Astrocyte (in vitro differentiated cells and primary cell): ENCODE measurements around the gene FBXL16. TPM values are rescaled to one million over a fixed set of nuclear protein-coding genes. Genes with fewer than 3 reads are reported as not detected.

ENCODE experiments used
- DNase-seq: peaks from one replicate; pipeline ENCODE4 v3.0.0-alpha.2; 2010; ENCODE audit warnings: low read depth
- FAIRE-seq: peaks from 2 replicates; lab custom pipeline; 2011; peaks lifted over from hg19 to GRCh38; lab: Jason Lieb, UNC
- H2AFZ ChIP-seq: 2 replicates; pipeline ENCODE4 v1.6.0; 2012; ENCODE audit warnings: low read depth, low read length, inconsistent platforms
- H3K27ac ChIP-seq: 2 replicates; pipeline ENCODE4 v1.5.1; 2011; ENCODE audit warnings: low read depth, low read length, inconsistent platforms
- H3K27me3 ChIP-seq: 2 replicates; pipeline ENCODE4 v1.6.0; 2011; ENCODE audit warnings: low read length, inconsistent platforms; ENCODE audit not compliant: insufficient read depth
- H3K36me3 ChIP-seq: 2 replicates; pipeline ENCODE4 v1.5.1; 2011; ENCODE audit warnings: low read length, inconsistent platforms; ENCODE audit not compliant: insufficient read depth
- H3K4me1 ChIP-seq: 2 replicates; pipeline ENCODE4 v1.5.1; 2011; ENCODE audit warnings: low read length, inconsistent platforms; ENCODE audit not compliant: insufficient read depth
- H3K4me2 ChIP-seq: 2 replicates; pipeline ENCODE4 v1.6.0; 2012; ENCODE audit warnings: low read length, inconsistent platforms
- H3K4me3 ChIP-seq: 2 replicates; pipeline ENCODE4 v1.5.1; 2011; ENCODE audit warnings: low read depth, mild to moderate bottlenecking, low read length, inconsistent platforms; ENCODE audit not compliant: insufficient read depth
- H3K79me2 ChIP-seq: 2 replicates; pipeline ENCODE4 v1.6.0; 2012; ENCODE audit warnings: mild to moderate bottlenecking, low read length, inconsistent platforms; ENCODE audit not compliant: insufficient read depth
- H3K9ac ChIP-seq: 2 replicates; pipeline ENCODE4 v1.6.0; 2012; ENCODE audit warnings: mild to moderate bottlenecking, low read length, inconsistent platforms
- H3K9me3 ChIP-seq: 2 replicates; pipeline ENCODE4 v1.5.1; 2012; ENCODE audit warnings: low read depth, mild to moderate bottlenecking, low read length, inconsistent platforms; ENCODE audit not compliant: insufficient read depth
- H4K20me1 ChIP-seq: 2 replicates; pipeline ENCODE4 v1.6.0; 2012; ENCODE audit warnings: low read length, inconsistent platforms; ENCODE audit not compliant: insufficient read depth
- H3K27ac Mint-ChIP-seq: one replicate; pipeline ENCODE4 v1.8.0; 2021; ENCODE audit warnings: mild to moderate bottlenecking, mixed read lengths; ENCODE audit not compliant: unreplicated experiment
- H3K27me3 Mint-ChIP-seq: one replicate; pipeline ENCODE4 v1.8.0; 2021; ENCODE audit warnings: low read depth, mixed read lengths; ENCODE audit not compliant: unreplicated experiment
- H3K36me3 Mint-ChIP-seq: one replicate; pipeline ENCODE4 v1.8.0; 2021; ENCODE audit warnings: low read depth, mixed read lengths; ENCODE audit not compliant: unreplicated experiment
- H3K4me1 Mint-ChIP-seq: one replicate; pipeline ENCODE4 v1.8.0; 2021; ENCODE audit warnings: low read depth, mixed read lengths; ENCODE audit not compliant: unreplicated experiment
- H3K4me3 Mint-ChIP-seq: one replicate; pipeline ENCODE4 v1.8.0; 2021; ENCODE audit warnings: mild to moderate bottlenecking, moderate library complexity, mixed read lengths; ENCODE audit not compliant: unreplicated experiment
- H3K9me3 Mint-ChIP-seq: one replicate; pipeline ENCODE4 v1.8.0; 2021; ENCODE audit warnings: mild to moderate bottlenecking, mixed read lengths; ENCODE audit not compliant: unreplicated experiment
- EZH2 ChIP-seq: IDR thresholded peaks from 2 replicates; pipeline ENCODE4 v1.6.1; 2012; ENCODE audit warnings: mild to moderate bottlenecking, low read length, inconsistent platforms; ENCODE audit not compliant: insufficient read depth
- total RNA-seq: library from RNA; stranded (reverse); gene quantifications from 2 replicates; pipeline ENCODE4 v1.2.1, GENCODE V29; 2021
- TF ChIP-seq, protein P1 (sequence below): IDR thresholded peaks from 2 replicates; pipeline ENCODE4 v1.5.1; 2011; ENCODE audit warnings: low read depth, mild to moderate bottlenecking, inconsistent platforms, low read length, moderate library complexity; ENCODE audit not compliant: insufficient read depth

The FBXL16 gene
- total RNA-seq, 1 donor from 2014 or later: 5.2 TPM

DNA sequence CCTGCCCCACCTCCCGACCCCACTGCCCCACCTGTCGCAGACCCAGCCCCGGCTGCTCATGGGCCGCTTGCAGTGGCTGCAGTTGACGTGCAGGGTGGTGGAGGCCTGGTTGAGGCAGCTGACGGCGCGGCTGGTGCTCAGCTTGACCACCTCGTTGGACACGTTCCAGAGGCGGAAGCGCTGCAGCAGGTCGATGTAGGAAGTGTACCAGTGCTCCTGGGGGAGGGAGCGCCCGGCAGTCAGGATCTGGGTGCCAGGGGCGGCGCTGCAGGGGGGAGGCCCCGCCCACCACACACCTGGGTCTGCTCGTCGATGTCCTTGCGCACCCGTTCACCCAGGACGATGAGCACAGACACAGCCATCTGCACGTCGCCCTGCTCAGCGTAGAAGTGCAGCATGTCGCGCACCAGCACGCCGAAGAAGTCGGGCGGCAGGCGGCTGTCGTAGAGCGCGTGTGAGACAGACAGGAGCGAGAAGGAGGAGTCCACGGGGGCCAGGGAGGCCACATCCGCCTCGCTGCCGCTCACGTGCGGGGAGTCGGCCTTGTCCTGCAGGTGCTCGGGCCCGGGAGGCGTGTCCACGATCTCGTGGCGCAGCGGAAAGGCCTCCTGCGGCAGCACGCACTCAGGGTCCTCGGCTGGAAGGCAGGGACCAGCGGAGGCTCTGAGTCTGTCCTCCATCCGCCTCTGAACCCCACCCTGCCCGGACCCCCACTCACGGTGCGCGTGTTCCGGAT lies 20.5 kb downstream of the FBXL16 start:
- no peak overlapping the region for H3K4me2 ChIP-seq
- peaks cover 31% of the 10 kb centered on the region for H4K20me1 ChIP-seq
- H3K9ac ChIP-seq: no peak overlapping the region
- no peaks in the 10 kb centered on the region for H3K9me3 Mint-ChIP-seq
- no peak for DNase-seq
- FAIRE-seq: no peak
- H3K4me3 Mint-ChIP-seq: no peak overlapping the region
- H3K4me1 ChIP-seq: peaks cover 34% of the 10 kb centered on the region
- H3K4me3 ChIP-seq: no peak overlapping the region
- no peak overlapping the region for H3K27ac ChIP-seq
- H3K36me3 ChIP-seq: peaks cover 3% of the 10 kb centered on the region
- H3K27me3 Mint-ChIP-seq: no peaks in the 10 kb centered on the region
- no peaks in the 10 kb centered on the region for H3K27me3 ChIP-seq
- TF ChIP-seq, protein P1, sequence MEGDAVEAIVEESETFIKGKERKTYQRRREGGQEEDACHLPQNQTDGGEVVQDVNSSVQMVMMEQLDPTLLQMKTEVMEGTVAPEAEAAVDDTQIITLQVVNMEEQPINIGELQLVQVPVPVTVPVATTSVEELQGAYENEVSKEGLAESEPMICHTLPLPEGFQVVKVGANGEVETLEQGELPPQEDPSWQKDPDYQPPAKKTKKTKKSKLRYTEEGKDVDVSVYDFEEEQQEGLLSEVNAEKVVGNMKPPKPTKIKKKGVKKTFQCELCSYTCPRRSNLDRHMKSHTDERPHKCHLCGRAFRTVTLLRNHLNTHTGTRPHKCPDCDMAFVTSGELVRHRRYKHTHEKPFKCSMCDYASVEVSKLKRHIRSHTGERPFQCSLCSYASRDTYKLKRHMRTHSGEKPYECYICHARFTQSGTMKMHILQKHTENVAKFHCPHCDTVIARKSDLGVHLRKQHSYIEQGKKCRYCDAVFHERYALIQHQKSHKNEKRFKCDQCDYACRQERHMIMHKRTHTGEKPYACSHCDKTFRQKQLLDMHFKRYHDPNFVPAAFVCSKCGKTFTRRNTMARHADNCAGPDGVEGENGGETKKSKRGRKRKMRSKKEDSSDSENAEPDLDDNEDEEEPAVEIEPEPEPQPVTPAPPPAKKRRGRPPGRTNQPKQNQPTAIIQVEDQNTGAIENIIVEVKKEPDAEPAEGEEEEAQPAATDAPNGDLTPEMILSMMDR: no peak
- no peak for TF ChIP-seq EZH2
- no peaks in the 10 kb centered on the region for H3K9me3 ChIP-seq
- H3K79me2 ChIP-seq: peaks cover 78% of the 10 kb centered on the region
- H3K27ac Mint-ChIP-seq: no peak overlapping the region
- H2AFZ ChIP-seq: no peak overlapping the region
- H3K4me1 Mint-ChIP-seq: peaks cover 13% of the 10 kb centered on the region
- peaks cover 10% of the 10 kb centered on the region for H3K36me3 Mint-ChIP-seq

- H3K79me2 ChIP-seq: peaks cover 71% of the 10 kb centered on the region
- Mint-ChIP-seq H3K36me3 (peaks cover 10% of the 10 kb centered on the region), H3K4me3 (peak within 1 kb of the TSS; percentile 78), H3K27me3 (no peaks in the 10 kb centered on the region), H3K9me3 (no peaks in the 10 kb centered on the region), H3K27ac (peak within 1 kb of the TSS; percentile 47), H3K4me1 (peaks cover 13% of the 10 kb centered on the region)
- DNase-seq (peak; percentile 87), FAIRE-seq (no peak)
- H2AFZ ChIP-seq: peak within 1 kb of the TSS; percentile 18
- H3K4me3 ChIP-seq: peak within 1 kb of the TSS; percentile 57
- peaks cover 31% of the 10 kb centered on the region for H4K20me1 ChIP-seq
- H3K9ac ChIP-seq: peak within 1 kb of the TSS; percentile 65
- TF ChIP-seq EZH2: no peak
- TF ChIP-seq, protein P1: no peak
- no peaks in the 10 kb centered on the region for H3K9me3 ChIP-seq
- peak within 1 kb of the TSS; percentile 50 for H3K27ac ChIP-seq
- peaks cover 32% of the 10 kb centered on the region for H3K4me1 ChIP-seq
- H3K27me3 ChIP-seq: no peaks in the 10 kb centered on the region
- H3K36me3 ChIP-seq: peaks cover 3% of the 10 kb centered on the region
- peak within 1 kb of the TSS; percentile 88 for H3K4me2 ChIP-seq
Measured at GRCh38 chr16:684071-684794, 21.4 kb downstream of the FBXL16 start, which contains the start of gene JMJD8. JMJD8 (minus strand) TSS chr16:684334; CDS start chr16:684319, 15 bp downstream.
